ENCODE data around the gene CRY2.
"Not testable (repeated sequence)": the region's sequence is repeated elsewhere in the genome, so short reads cannot be mapped to it uniquely, and the experiment has no call there.

The CRY2 gene

GRCh38 chr11:45846974-45847910, at the start of gene CRY2:
TSS of gene CRY2 (plus strand) at chr11:45847475. CDS start at chr11:45847491, 16 bp downstream.
- peak; percentile 93 for DNase-seq

DNA sequence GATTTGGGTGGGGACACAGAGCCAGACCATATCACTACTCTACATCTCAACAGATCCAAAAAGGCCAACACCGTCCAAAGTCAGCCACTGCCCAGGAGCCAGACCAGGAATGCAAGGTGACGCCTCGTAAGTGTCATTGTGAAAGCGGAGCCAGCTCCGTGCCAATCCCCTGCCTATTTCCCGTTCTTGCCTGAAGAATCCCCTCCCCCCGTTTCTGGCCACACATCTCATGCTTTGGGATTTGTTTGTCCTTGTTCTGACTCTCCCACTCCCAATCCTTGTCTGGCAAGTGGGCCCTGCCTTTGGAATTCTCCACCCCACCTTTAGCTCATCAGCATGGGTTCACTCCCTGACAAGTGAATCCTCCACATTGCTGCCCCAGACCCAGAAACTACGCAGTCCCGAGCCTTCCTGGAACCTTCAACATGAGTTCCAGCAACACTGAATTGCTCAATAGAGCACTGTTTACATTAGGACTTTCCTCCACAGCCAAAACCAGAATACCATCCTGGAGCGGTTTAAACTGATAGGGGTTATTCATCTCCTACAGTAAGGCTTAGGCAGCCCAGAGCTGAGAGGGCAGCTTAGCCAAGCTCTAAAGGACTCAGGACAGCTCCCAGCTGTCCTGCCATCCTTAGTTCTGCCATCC, 48.4 kb upstream of the CRY2 start:
- DNase-seq: peak; percentile 18

DNA sequence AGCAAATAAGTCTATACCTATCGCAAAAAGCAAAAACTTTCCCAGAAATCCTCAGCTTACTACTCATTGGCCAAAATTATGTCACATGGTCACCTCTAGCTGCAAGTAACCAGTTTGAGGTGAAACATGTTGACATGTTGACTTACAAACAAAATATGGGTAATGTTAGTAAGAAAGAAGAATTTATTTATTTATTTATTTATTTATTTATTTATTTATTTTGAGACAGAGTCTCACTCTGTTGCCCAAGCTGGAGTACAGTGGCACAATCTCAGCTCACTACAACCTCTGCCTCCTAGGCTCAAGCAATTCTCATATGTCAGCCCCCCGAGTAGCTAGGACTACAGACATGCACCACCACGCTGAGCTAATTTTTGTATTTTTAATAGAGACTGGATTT, 47.7 kb upstream of the CRY2 start:
- no peak for DNase-seq

DNA sequence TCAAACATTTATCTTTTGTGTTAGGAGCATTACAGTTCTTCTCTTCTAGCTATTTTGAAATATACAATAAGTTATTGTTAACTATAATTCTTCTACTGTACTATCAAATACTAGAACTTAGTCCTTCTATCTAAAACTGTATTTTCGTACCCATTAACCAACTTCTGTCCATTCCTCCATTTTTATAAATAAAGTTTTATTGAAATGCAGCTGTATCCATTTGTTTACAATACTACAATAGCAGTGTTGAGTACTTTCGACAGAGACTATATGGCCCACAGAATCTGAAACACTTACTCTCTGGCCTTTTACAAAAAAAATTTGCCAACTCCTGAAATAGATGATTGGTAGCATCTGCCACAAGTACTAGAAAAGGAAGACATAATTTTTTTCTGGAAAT, 47.0 kb upstream of the CRY2 start:
- no peak for DNase-seq

DNA sequence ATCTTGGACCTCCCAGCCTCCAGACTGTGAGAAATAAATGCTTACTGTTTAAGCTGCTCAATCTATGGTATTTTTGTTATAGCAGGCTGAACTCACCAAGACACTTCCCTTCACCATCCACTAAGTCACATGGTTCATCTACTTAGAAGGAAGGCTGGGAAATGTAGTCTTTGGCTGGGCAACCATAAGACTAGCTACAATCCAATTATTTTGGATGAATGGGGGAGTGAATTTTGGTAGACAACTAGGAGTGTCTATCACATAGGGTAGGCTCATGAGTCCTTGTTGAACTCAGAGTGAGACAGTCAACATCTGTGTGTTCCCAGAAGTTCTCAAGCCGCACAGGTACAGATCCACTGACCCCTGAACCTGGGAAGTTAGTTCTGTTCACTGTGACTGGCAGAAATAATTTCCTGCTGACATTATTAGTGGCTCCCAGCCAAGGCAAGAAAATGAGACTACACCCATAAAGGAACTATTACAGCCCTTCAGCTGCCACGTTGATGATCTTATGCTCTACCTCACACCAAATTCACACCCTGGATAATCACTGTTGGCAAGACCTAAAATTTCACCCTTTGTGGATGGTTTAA, 45.5 kb upstream of the CRY2 start:
- no peak for DNase-seq

GRCh38 chr11:45802531-45803317, 44.6 kb upstream of the CRY2 start:
- DNase-seq: peak; percentile 29

GRCh38 chr11:45803971-45804760, 43.1 kb upstream of the CRY2 start:
- DNase-seq: peak; percentile 60

GRCh38 chr11:45804761-45805304, 42.4 kb upstream of the CRY2 start, which contains the start of gene SLC35C1:
TSS of gene SLC35C1 (plus strand) at chr11:45805149. CDS start at chr11:45805802, 653 bp downstream.
- DNase-seq: peak; percentile 94

- peak; percentile 35 for DNase-seq
Observed at GRCh38 chr11:45805305-45806071, 41.8 kb upstream of the CRY2 start.

DNA sequence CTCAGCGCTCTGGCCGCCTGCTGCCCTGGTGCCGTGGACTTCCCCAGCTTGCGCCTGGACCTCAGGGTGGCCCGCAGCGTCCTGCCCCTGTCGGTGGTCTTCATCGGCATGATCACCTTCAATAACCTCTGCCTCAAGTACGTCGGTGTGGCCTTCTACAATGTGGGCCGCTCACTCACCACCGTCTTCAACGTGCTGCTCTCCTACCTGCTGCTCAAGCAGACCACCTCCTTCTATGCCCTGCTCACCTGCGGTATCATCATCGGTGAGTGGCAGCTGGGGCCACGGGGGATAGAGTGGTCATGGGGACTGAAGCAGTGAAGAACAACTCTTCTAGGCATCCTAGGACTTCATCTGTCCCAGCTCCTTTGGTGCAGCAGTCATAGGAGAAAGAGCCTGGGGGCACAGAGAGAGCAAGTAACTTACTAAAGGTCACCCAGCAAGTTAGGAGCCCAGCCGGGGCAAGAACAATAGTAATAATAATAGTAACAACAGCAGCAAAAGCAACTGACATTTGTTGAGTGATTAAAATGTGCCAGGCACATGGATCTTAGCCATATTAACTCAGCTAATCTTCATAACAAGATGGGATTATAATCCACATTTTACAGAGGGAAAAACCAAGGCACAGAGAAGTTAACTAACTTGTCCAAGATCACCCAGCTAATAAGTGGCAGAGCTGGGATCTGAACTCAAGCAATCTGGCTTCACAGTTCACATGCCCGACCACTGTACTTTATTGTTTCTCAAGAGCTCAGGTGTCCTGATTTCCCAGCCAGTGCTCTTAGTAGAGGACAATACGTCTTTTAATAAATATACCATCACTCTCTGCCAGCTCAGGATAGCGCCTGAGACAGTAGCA, 41.0 kb upstream of the CRY2 start:
- DNase-seq: no peak

DNA sequence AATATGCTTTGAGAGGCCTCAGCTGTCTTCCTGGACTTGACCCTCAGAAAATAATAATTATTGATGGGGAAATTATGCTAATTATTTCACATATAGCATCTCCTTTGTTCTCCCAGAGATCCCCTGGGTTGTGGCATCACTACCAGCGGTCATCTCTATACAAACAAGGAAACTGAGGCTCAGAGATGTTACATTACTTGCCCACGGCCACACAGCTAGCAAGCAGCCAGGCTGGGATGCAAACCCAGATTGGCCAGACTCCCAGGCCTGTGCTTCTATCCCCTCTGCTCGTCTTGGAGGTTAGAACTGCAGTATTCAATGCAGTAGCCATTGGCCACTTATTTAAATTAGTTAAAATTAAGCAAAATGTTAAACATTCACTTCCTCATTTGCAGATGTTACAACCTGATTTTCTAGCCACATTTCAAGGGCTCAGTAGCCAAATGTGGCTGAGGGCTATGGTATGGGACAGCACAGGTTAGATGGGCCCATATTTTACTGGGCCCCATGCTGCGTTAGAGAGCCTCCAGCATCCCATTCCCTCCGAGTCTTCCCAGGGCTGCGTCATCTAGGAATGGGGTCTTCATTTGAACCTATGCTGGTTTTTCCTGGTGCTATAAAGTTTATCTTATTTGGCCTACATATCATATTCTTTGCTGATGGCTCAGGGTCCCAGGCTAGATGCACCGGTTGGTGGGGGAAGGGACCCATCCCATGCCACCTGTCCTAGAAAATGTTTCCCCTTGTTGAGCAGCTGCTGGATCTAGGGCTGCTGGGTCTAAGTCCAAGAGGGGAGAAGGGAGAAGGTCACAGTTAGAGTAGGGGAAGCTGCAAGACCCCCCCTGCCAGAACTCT, 40.1 kb upstream of the CRY2 start:
- DNase-seq: no peak

GRCh38 chr11:45807792-45808238, 39.5 kb upstream of the CRY2 start:
- no peak for DNase-seq

- DNase-seq: not testable (repeated sequence)
Observed at GRCh38 chr11:45808427-45808826, 38.8 kb upstream of the CRY2 start.

DNA sequence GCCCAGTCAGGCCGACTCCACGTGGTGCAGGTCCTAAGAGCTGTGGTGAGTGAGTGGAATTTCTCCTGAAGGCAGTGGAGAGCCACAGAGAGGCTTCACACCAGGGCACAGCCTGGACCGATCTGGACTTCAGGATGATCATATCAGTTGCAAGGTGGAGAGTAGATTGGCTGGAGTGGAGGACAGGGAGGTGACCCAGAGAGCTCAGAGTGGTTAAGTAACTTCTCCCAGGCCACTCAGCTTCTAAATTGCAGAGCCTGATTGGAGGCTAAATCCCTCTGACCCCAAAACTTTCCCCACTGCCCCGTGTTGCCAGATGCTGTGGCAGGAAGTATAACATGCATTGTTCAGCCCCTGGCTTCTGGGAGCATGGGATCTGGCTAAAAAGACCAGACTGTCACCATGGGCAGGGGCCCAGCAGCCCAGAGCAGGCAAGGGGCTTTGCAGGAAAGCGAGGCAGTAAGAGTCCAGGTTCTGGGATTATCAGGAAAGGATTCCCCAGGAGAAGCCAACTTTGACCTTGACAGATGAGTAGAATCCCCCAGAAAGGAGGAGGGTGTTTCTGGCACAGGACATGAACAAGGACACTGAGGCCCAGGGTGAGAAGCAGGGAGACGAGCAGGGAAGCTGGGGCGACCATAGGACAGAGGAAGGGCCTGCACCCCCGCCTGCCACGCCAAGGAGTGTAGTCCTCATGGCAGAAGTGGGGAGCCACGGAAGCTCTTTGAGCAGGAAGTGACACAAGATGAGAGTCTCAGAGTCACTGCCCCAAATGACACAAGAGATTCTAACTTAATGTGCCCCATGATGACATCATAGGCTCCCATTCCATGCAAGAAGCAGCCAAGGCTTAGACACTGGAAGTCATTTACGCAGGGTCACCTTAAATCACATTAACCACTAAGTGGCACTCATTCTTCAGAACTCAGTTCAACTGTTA, 37.5 kb upstream of the CRY2 start:
- DNase-seq: no peak

GRCh38 chr11:45810431-45811108, 36.7 kb upstream of the CRY2 start:
- DNase-seq: no peak

- no peak for DNase-seq
Observed at GRCh38 chr11:45811109-45811435, 36.2 kb upstream of the CRY2 start.
